ENCODE results near the gene DGUOK.

DNA sequence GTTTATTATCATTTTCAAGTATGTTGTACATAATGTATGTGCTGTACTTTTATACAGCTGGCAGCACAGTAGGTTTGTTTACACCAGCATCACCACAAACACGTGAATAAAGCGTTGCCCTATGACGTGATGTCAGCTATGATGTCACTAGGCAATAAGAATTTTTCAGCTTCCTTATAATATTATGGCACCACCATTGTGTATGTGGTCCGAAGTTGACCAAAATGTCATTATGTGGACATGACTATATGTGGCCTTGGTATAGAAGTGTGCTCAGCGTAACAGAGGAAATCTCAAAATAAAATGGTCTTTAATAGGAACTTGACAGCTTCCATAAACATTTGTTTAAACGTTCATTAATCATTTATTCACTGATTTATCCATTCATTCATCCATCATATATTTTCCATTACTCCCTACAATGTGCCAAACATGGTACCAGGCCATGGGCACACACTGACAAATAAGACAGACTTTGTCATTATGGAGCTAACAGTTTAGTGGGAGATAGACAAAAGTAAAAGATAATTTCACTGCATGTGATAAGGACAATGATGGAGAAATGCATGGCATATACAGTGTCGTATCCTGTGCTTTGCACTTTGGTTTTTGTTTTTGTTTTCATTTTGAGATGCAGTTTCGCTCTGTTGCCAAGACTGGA lies 15.0 kb upstream of the DGUOK start:
- TF ChIP-seq, protein P1, sequence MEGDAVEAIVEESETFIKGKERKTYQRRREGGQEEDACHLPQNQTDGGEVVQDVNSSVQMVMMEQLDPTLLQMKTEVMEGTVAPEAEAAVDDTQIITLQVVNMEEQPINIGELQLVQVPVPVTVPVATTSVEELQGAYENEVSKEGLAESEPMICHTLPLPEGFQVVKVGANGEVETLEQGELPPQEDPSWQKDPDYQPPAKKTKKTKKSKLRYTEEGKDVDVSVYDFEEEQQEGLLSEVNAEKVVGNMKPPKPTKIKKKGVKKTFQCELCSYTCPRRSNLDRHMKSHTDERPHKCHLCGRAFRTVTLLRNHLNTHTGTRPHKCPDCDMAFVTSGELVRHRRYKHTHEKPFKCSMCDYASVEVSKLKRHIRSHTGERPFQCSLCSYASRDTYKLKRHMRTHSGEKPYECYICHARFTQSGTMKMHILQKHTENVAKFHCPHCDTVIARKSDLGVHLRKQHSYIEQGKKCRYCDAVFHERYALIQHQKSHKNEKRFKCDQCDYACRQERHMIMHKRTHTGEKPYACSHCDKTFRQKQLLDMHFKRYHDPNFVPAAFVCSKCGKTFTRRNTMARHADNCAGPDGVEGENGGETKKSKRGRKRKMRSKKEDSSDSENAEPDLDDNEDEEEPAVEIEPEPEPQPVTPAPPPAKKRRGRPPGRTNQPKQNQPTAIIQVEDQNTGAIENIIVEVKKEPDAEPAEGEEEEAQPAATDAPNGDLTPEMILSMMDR (IDR thresholded peaks at IDR 0.05; ENCODE audit: low read length): no peak
- no peak for TF ChIP-seq EZH2 (IDR thresholded peaks at IDR 0.05; ENCODE audit: borderline replicate concordance, low read length)

All from OCI-LY1 (cell line).